Effector memory CD8-positive, alpha-beta T cell (primary cell): Measurements from ENCODE around the gene CCDC68.

Source experiments
- ATAC-seq: fragments of 150-1000 bp; cut with Tn5 transposase; replicated peaks from 2 replicates; pipeline ENCODE4 v1.10.0; 2021; ENCODE audit warnings: mild to moderate bottlenecking, moderate library complexity
- DNase-seq, 3 experiments: peaks; one replicate each; pipeline ENCODE4 v3.0.0; 2021
- H3K27ac Mint-ChIP-seq, 2 donors: one replicate each; pipeline ENCODE4 v1.8.0; 2022; ENCODE audit warnings: mild to moderate bottlenecking in 2 of 2, mixed read lengths in 2 of 2, moderate library complexity in 2 of 2
- H3K27me3 Mint-ChIP-seq, 2 donors: one replicate each; pipeline ENCODE4 v1.8.0; 2022; ENCODE audit warnings: mixed read lengths in 2 of 2
- H3K36me3 Mint-ChIP-seq: one replicate; pipeline ENCODE4 v1.8.0; 2022; ENCODE audit warnings: mild to moderate bottlenecking, moderate library complexity, mixed read lengths; ENCODE audit not compliant: insufficient read depth
- H3K4me1 Mint-ChIP-seq, 2 donors: one replicate each; pipeline ENCODE4 v1.8.0; 2022; ENCODE audit warnings: low read depth in 2 of 2, mixed read lengths in 2 of 2
- H3K4me3 Mint-ChIP-seq, 2 donors: one replicate each; pipeline ENCODE4 v1.8.0; 2022; ENCODE audit warnings: mild to moderate bottlenecking in 2 of 2, mixed read lengths in 2 of 2, moderate library complexity in 2 of 2
- H3K9me3 Mint-ChIP-seq, 2 donors: one replicate each; pipeline ENCODE4 v1.8.0; 2022; ENCODE audit warnings: mixed read lengths in 2 of 2

CCDC68 gene

GRCh38 chr18:54888933-54889332, 70.3 kb downstream of the CCDC68 start:
- H3K4me3 Mint-ChIP-seq: no peak overlapping the region
- H3K9me3 Mint-ChIP-seq: no peaks in the 10 kb centered on the region
- H3K36me3 Mint-ChIP-seq: peaks cover 5% of the 10 kb centered on the region
- no peak overlapping the region for H3K27ac Mint-ChIP-seq
- no peaks in the 10 kb centered on the region for H3K27me3 Mint-ChIP-seq
- no peak for DNase-seq
- H3K4me1 Mint-ChIP-seq: no peaks in the 10 kb centered on the region
- no peak for ATAC-seq

GRCh38 chr18:54888378-54888777, 70.9 kb downstream of the CCDC68 start:
- H3K4me1 Mint-ChIP-seq: no peaks in the 10 kb centered on the region
- ATAC-seq (no peak), DNase-seq (no peak)
- H3K27me3 Mint-ChIP-seq: no peaks in the 10 kb centered on the region
- H3K27ac Mint-ChIP-seq: no peak overlapping the region
- no peaks in the 10 kb centered on the region for H3K9me3 Mint-ChIP-seq
- H3K36me3 Mint-ChIP-seq: peaks cover 5% of the 10 kb centered on the region
- no peak overlapping the region for H3K4me3 Mint-ChIP-seq

GRCh38 chr18:54883816-54884604, 75.3 kb downstream of the CCDC68 start:
- no peaks in the 10 kb centered on the region for H3K36me3 Mint-ChIP-seq
- no peaks in the 10 kb centered on the region for H3K27me3 Mint-ChIP-seq
- ATAC-seq: no peak
- no peak overlapping the region for H3K4me3 Mint-ChIP-seq
- H3K4me1 Mint-ChIP-seq: no peaks in the 10 kb centered on the region
- no peaks in the 10 kb centered on the region for H3K9me3 Mint-ChIP-seq
- DNase-seq: no peak
- H3K27ac Mint-ChIP-seq: no peak overlapping the region

- Mint-ChIP-seq H3K4me1 (no peaks in the 10 kb centered on the region), H3K4me3 (no peak overlapping the region), H3K27ac (no peak overlapping the region), H3K36me3 (peaks cover 3% of the 10 kb centered on the region), H3K27me3 (no peaks in the 10 kb centered on the region), H3K9me3 (no peaks in the 10 kb centered on the region)
- ATAC-seq: no peak
- no peak for DNase-seq
Observed at GRCh38 chr18:54882318-54882717, 76.9 kb downstream of the CCDC68 start.

- Mint-ChIP-seq H3K36me3 (peaks cover 3% of the 10 kb centered on the region), H3K9me3 (no peaks in the 10 kb centered on the region), H3K4me3 (no peak overlapping the region), H3K4me1 (no peaks in the 10 kb centered on the region), H3K27me3 (no peaks in the 10 kb centered on the region), H3K27ac (no peak overlapping the region)
- ATAC-seq: no peak
- DNase-seq: no peak
Observed at GRCh38 chr18:54881229-54881768, 78.0 kb downstream of the CCDC68 start.

GRCh38 chr18:54880395-54881105, 78.7 kb downstream of the CCDC68 start:
- Mint-ChIP-seq H3K36me3 (peaks cover 3% of the 10 kb centered on the region), H3K4me3 (no peak overlapping the region), H3K27me3 (no peaks in the 10 kb centered on the region), H3K4me1 (no peaks in the 10 kb centered on the region), H3K27ac (no peak overlapping the region), H3K9me3 (no peaks in the 10 kb centered on the region)
- ATAC-seq (no peak), DNase-seq (no peak)

- peaks cover 3% of the 10 kb centered on the region for H3K36me3 Mint-ChIP-seq
Observed at GRCh38 chr18:54879691-54880090, 79.6 kb downstream of the CCDC68 start.

GRCh38 chr18:54878659-54879358, 80.5 kb downstream of the CCDC68 start:
- DNase-seq (no peak), ATAC-seq (no peak)
- H3K36me3 Mint-ChIP-seq: peaks cover 3% of the 10 kb centered on the region
- H3K9me3 Mint-ChIP-seq: no peaks in the 10 kb centered on the region
- no peaks in the 10 kb centered on the region for H3K4me1 Mint-ChIP-seq
- no peak overlapping the region for H3K27ac Mint-ChIP-seq
- H3K27me3 Mint-ChIP-seq: no peaks in the 10 kb centered on the region
- H3K4me3 Mint-ChIP-seq: no peak overlapping the region

More at GRCh38 chr18:54879691-54880090, 79.6 kb downstream of the CCDC68 start:
- H3K4me3 Mint-ChIP-seq: no peak overlapping the region
- DNase-seq: no peak
- H3K27me3 Mint-ChIP-seq: no peaks in the 10 kb centered on the region
- H3K4me1 Mint-ChIP-seq: no peaks in the 10 kb centered on the region
- no peak overlapping the region for H3K27ac Mint-ChIP-seq
- no peaks in the 10 kb centered on the region for H3K9me3 Mint-ChIP-seq
- ATAC-seq: no peak

GRCh38 chr18:54878159-54878622, 81.1 kb downstream of the CCDC68 start:
- ATAC-seq (no peak), DNase-seq (no peak)
- no peak overlapping the region for H3K27ac Mint-ChIP-seq
- no peaks in the 10 kb centered on the region for H3K9me3 Mint-ChIP-seq
- no peaks in the 10 kb centered on the region for H3K27me3 Mint-ChIP-seq
- peaks cover 3% of the 10 kb centered on the region for H3K36me3 Mint-ChIP-seq
- H3K4me1 Mint-ChIP-seq: peaks cover 2 to 4% of the 10 kb centered on the region in 2 donors
- no peak overlapping the region for H3K4me3 Mint-ChIP-seq

- Mint-ChIP-seq H3K27me3 (no peaks in the 10 kb centered on the region), H3K27ac (no peak overlapping the region), H3K4me1 (peaks cover 4 to 7% of the 10 kb centered on the region in 2 donors), H3K9me3 (no peaks in the 10 kb centered on the region), H3K36me3 (peaks cover 3% of the 10 kb centered on the region), H3K4me3 (no peak overlapping the region)
- DNase-seq: no peak
- ATAC-seq: no peak
Observed at GRCh38 chr18:54877076-54877475, 82.2 kb downstream of the CCDC68 start.

GRCh38 chr18:54875063-54875462, 84.2 kb downstream of the CCDC68 start:
- Mint-ChIP-seq H3K27ac (peak overlapping the region in 1 of 2 donors; percentile 49), H3K27me3 (no peaks in the 10 kb centered on the region)
- ATAC-seq: no peak

GRCh38 chr18:54873884-54874255, 85.4 kb downstream of the CCDC68 start:
- ATAC-seq (no peak), DNase-seq (no peak)
- Mint-ChIP-seq H3K27ac (no peak overlapping the region), H3K4me3 (no peak overlapping the region), H3K36me3 (peaks cover 3% of the 10 kb centered on the region), H3K27me3 (no peaks in the 10 kb centered on the region), H3K9me3 (no peaks in the 10 kb centered on the region), H3K4me1 (peaks cover 4 to 7% of the 10 kb centered on the region in 2 donors)

More at GRCh38 chr18:54875063-54875462, 84.2 kb downstream of the CCDC68 start:
- Mint-ChIP-seq H3K9me3 (no peaks in the 10 kb centered on the region), H3K4me1 (peaks cover 4 to 7% of the 10 kb centered on the region in 2 donors), H3K4me3 (no peak overlapping the region), H3K36me3 (peaks cover 3% of the 10 kb centered on the region)
- DNase-seq: no peak

GRCh38 chr18:54872681-54873080, 86.6 kb downstream of the CCDC68 start:
- H3K27me3 Mint-ChIP-seq: no peaks in the 10 kb centered on the region
- H3K9me3 Mint-ChIP-seq: no peaks in the 10 kb centered on the region
- peaks cover 3% of the 10 kb centered on the region for H3K36me3 Mint-ChIP-seq
- peaks cover 4 to 7% of the 10 kb centered on the region in 2 donors for H3K4me1 Mint-ChIP-seq
- ATAC-seq (no peak), DNase-seq (no peak)
- H3K27ac Mint-ChIP-seq: no peak overlapping the region
- no peak overlapping the region for H3K4me3 Mint-ChIP-seq
